OCI-LY3 (cell line): ENCODE results near the gene ALDH5A1.

Experiments
- H2AFZ ChIP-seq: fragments of 200-600, 300-600 bp; shearing (Covaris generic); 2 replicates; pipeline ENCODE4 v1.6.0; 2014; ENCODE audit warnings: antibody characterized with exemption, low read depth, low read length
- H3K27ac ChIP-seq: fragments of 200-600, 300-600 bp; sonication (generic); 2 replicates; pipeline ENCODE4 v1.5.1; 2014; ENCODE audit warnings: mild to moderate bottlenecking, low read length, moderate library complexity, mixed read lengths
- H3K27me3 ChIP-seq: fragments of 200-600, 300-600 bp; sonication (generic); 2 replicates; pipeline ENCODE4 v1.6.1; 2014; ENCODE audit warnings: low read depth, low read length, mixed read lengths
- H3K36me3 ChIP-seq: fragments of 200-600, 300-600 bp; sonication (generic); replicated peaks from 2 replicates; pipeline ENCODE3; 2014; ENCODE audit warnings: low read depth, low read length, mixed read lengths
- H3K4me1 ChIP-seq: fragments of 300-600, 200-600 bp; sonication (generic); 2 replicates; pipeline ENCODE4 v1.6.1; 2014; ENCODE audit warnings: low read length, mixed read lengths
- H3K4me2 ChIP-seq: fragments of 200-600, 300-600 bp; sonication (generic); 2 replicates; pipeline ENCODE4 v1.6.1; 2014; ENCODE audit warnings: low read length, mixed read lengths
- H3K4me3 ChIP-seq: fragments of 300-600, 200-600 bp; sonication (generic); 2 replicates; pipeline ENCODE4 v1.5.1; 2014; ENCODE audit warnings: antibody characterized with exemption, mild to moderate bottlenecking, low read length, moderate library complexity
- H3K79me2 ChIP-seq: fragments of 300-600, 200-600 bp; shearing (Covaris generic); 2 replicates; pipeline ENCODE4 v1.6.1; 2014; ENCODE audit warnings: mild to moderate bottlenecking, low read length, mixed read lengths
- H3K9ac ChIP-seq: fragments of 300-600, 200-600 bp; shearing (Covaris generic); 2 replicates; pipeline ENCODE4 v1.6.0; 2014; ENCODE audit warnings: mild to moderate bottlenecking, low read length, moderate library complexity
- H3K9me3 ChIP-seq: fragments of 200-600, 300-600 bp; shearing (Covaris generic); 2 replicates; pipeline ENCODE4 v1.6.1; 2014; ENCODE audit warnings: low read length, mixed read lengths; ENCODE audit not compliant: insufficient read depth
- H4K20me1 ChIP-seq: fragments of 200-600, 300-600 bp; sonication (generic); 2 replicates; pipeline ENCODE4 v1.6.1; 2016; ENCODE audit warnings: low read length, mixed read lengths; ENCODE audit not compliant: insufficient read depth
- CTCF ChIP-seq: fragments of 200-600, 300-600 bp; sonication (generic); IDR thresholded peaks from 2 replicates; pipeline ENCODE4 v1.5.1; 2014; ENCODE audit warnings: antibody characterized with exemption, low read length, low read depth
- EZH2phosphoT487 ChIP-seq: fragments of 200-600 bp; shearing (Covaris generic); IDR thresholded peaks from 2 replicates; pipeline ENCODE4 v1.6.1; 2018; ENCODE audit warnings: antibody characterized with exemption, mixed run types, low read depth

ALDH5A1 gene

GRCh38 chr6:24517659-24518543, 23.1 kb downstream of the ALDH5A1 start:
- H3K27ac ChIP-seq: peak overlapping the region; percentile 34
- peak overlapping the region; percentile 38 for H3K9ac ChIP-seq

GRCh38 chr6:24520929-24521546, 26.3 kb downstream of the ALDH5A1 start:
- Histone ChIP-seq H2AFZ (peak overlapping the region; percentile 67; the same call in 1 of the 2 replicates), H3K4me2 (peak overlapping the region; percentile 23), H3K9ac (no peak overlapping the region), H4K20me1 (no peaks in the 10 kb centered on the region), H3K4me3 (no peak overlapping the region), H3K27me3 (no peaks in the 10 kb centered on the region), H3K36me3 (no peaks in the 10 kb centered on the region), H3K27ac (no peak overlapping the region), H3K79me2 (no peaks in the 10 kb centered on the region), H3K4me1 (peaks cover 32% of the 10 kb centered on the region), H3K9me3 (no peaks in the 10 kb centered on the region)
- TF ChIP-seq EZH2phosphoT487 (no peak), CTCF (peak; percentile 59)

More at GRCh38 chr6:24517659-24518543, 23.1 kb downstream of the ALDH5A1 start:
- H3K4me2 ChIP-seq: peak overlapping the region; percentile 84
- H4K20me1 ChIP-seq: no peaks in the 10 kb centered on the region
- H3K27me3 ChIP-seq: no peaks in the 10 kb centered on the region
- no peak for TF ChIP-seq CTCF
- TF ChIP-seq EZH2phosphoT487: no peak
- H3K79me2 ChIP-seq: no peaks in the 10 kb centered on the region
- peak overlapping the region; percentile 63; the same call in 1 of the 2 replicates for H2AFZ ChIP-seq
- H3K4me1 ChIP-seq: peaks cover 32% of the 10 kb centered on the region
- H3K9me3 ChIP-seq: no peaks in the 10 kb centered on the region
- H3K36me3 ChIP-seq: no peaks in the 10 kb centered on the region
- H3K4me3 ChIP-seq: peak overlapping the region; percentile 52

GRCh38 chr6:24522228-24523176, 27.7 kb downstream of the ALDH5A1 start:
- Histone ChIP-seq H3K9ac (no peak overlapping the region), H3K27me3 (no peaks in the 10 kb centered on the region), H3K4me1 (peaks cover 27% of the 10 kb centered on the region), H3K27ac (no peak overlapping the region), H4K20me1 (no peaks in the 10 kb centered on the region), H3K9me3 (no peaks in the 10 kb centered on the region), H2AFZ (no peak overlapping the region), H3K4me3 (no peak overlapping the region), H3K4me2 (0 out of 2 replicates have a peak overlapping the region, but pooled peaks have one; percentile 26), H3K79me2 (no peaks in the 10 kb centered on the region), H3K36me3 (no peaks in the 10 kb centered on the region)
- TF ChIP-seq CTCF (no peak), EZH2phosphoT487 (no peak)
